K562 (cell line): ENCODE measurements around the gene NAP1L4. TPM values are rescaled to one million over a fixed set of nuclear protein-coding genes. Genes with fewer than 3 reads are reported as not detected.
A peak's percentile ranks its signal among the peaks of the same experiment; 100 is the strongest.

Experiments used
- ATAC-seq: fragments of 200-7000 bp; cut with Tn5 transposase; 3 replicates; pipeline ENCODE4 v1.9.1; 2020; ENCODE audit warnings: moderate library complexity
- BruUV-seq: library from RNA; stranded (reverse); fragments of 400-500 nt; replicated peaks from 2 replicates; lab custom pipeline; 2021; lab: Mats Ljungman, UMichigan
- CTCF ChIA-PET: fragments of 300-600 bp; formaldehyde crosslinking; extraction: SDS; loops from one replicate; lab custom pipeline; 2021; ENCODE audit warnings: low intra/inter-chr PET ratio; lab: Yijun Ruan, JAX
- POLR2A ChIA-PET: fragments of 300-600, 350-650 bp; sonication (Branson Sonifier 250); formaldehyde crosslinking; extraction: SDS; loops from one replicate; lab custom pipeline; 2021; ENCODE audit warnings: antibody characterized with exemption, inconsistent platforms; lab: Yijun Ruan, JAX
- DNase-seq, 4 experiments: peaks; one replicate each; pipeline versions ENCODE4 v3.0.0 to v3.0.0-alpha.2; 2011 to 2018; ENCODE audit warnings: low spot score in 3 of 4, mixed read lengths in 3 of 4; ENCODE audit errors: extremely low read depth in 1 of 4
- FAIRE-seq: peaks from 2 replicates; lab custom pipeline; 2011; peaks lifted over from hg19 to GRCh38; lab: Jason Lieb, UNC
- H2AFZ ChIP-seq: 2 replicates; pipeline ENCODE4 v1.6.0; 2011; ENCODE audit warnings: low read depth, low read length, control low read depth, inconsistent platforms
- H3K27ac ChIP-seq: fragments of 200-600 bp; 3 replicates; pipeline ENCODE4 v1.8.0; 2011; ENCODE audit warnings: low read depth, mild to moderate bottlenecking, control low read depth, inconsistent platforms, low read length, moderate library complexity, mixed read lengths; ENCODE audit errors: extremely low read depth
- H3K27me3 ChIP-seq, 2 experiments: fragments of 300-600 bp in 1 of 2; 2 replicates in 1 of 2; 3 replicates in 1 of 2; pipeline versions ENCODE4 v1.6.0 to v1.8.0; 2011; ENCODE audit warnings: inconsistent platforms in 2 of 2, low read length in 2 of 2, mild to moderate bottlenecking in 1 of 2, mixed read lengths in 1 of 2, moderate library complexity in 1 of 2; ENCODE audit not compliant: control insufficient read depth in 2 of 2, insufficient read depth in 2 of 2
- H3K36me3 ChIP-seq: fragments of 300-600 bp; 3 replicates; pipeline ENCODE4 v1.8.0; 2011; ENCODE audit warnings: mild to moderate bottlenecking, low read length, inconsistent platforms; ENCODE audit not compliant: control insufficient read depth, insufficient read depth
- H3K4me1 ChIP-seq, 2 experiments: fragments of 200-600 bp in 1 of 2; replicated peaks in 1 of 2; 2 replicates in 1 of 2; 3 replicates in 1 of 2; pipeline versions ENCODE4 v1.5.1 to v1.8.0; 2011; ENCODE audit warnings: inconsistent platforms in 2 of 2, low read length in 2 of 2, mild to moderate bottlenecking in 1 of 2, mixed read lengths in 1 of 2, moderate library complexity in 1 of 2; ENCODE audit not compliant: control insufficient read depth in 2 of 2, insufficient read depth in 2 of 2
- H3K4me2 ChIP-seq: 2 replicates; pipeline ENCODE4 v1.6.1; 2011; ENCODE audit warnings: low read length, control low read depth, inconsistent platforms, mixed read lengths; ENCODE audit not compliant: insufficient read depth
- H3K4me3 ChIP-seq: fragments of 200-600 bp; sonication (generic), shearing (Covaris generic); 2 replicates; pipeline ENCODE4 v1.5.1; 2016; ENCODE audit warnings: control low read depth, inconsistent platforms
- H3K79me2 ChIP-seq: fragments of 200-600 bp; 3 replicates; pipeline ENCODE4 v1.8.0; 2011; ENCODE audit warnings: low read length, inconsistent platforms; ENCODE audit not compliant: control insufficient read depth, insufficient read depth
- H3K9ac ChIP-seq, 2 experiments: 2 replicates each; pipeline versions ENCODE4 v1.6.0 to v1.6.1; 2011; ENCODE audit warnings: low read depth in 2 of 2, low read length in 2 of 2, control low read depth in 1 of 2, inconsistent platforms in 1 of 2, mild to moderate bottlenecking in 1 of 2, mixed read lengths in 1 of 2; ENCODE audit not compliant: insufficient read depth in 1 of 2
- H3K9me1 ChIP-seq: one replicate; pipeline ENCODE4 v1.6.0; 2011; ENCODE audit warnings: inconsistent platforms, mild to moderate bottlenecking, low read length, moderate library complexity; ENCODE audit not compliant: control insufficient read depth, insufficient read depth
- H3K9me3 ChIP-seq: replicated peaks from 2 replicates; pipeline ENCODE4 v1.5.1; 2011; ENCODE audit warnings: low read depth, low read length, inconsistent platforms; ENCODE audit not compliant: control insufficient read depth, insufficient read depth
- H4K20me1 ChIP-seq: replicated peaks from 2 replicates; pipeline ENCODE4 v1.6.1; 2011; ENCODE audit warnings: low read length, inconsistent platforms, mixed read lengths; ENCODE audit not compliant: control insufficient read depth, insufficient read depth
- CBX3 ChIP-seq, 2 experiments: IDR thresholded peaks; 1 replicate in 1 of 2; 2 replicates in 1 of 2; pipeline ENCODE4 v1.6.1; 2012; ENCODE audit warnings: inconsistent platforms in 2 of 2, low read length in 2 of 2, borderline replicate concordance in 1 of 2, control low read depth in 1 of 2
- CXXC5 ChIP-seq: fragments of 250-450 bp; sonication (Bioruptor Pico); IDR thresholded peaks from 2 replicates; pipeline ENCODE4 v1.8.0; 2022; ENCODE audit warnings: inconsistent platforms, mild to moderate bottlenecking, moderate library complexity
- EGR1 ChIP-seq: fragments of 450-650 bp; conservative IDR thresholded peaks from 2 replicates; pipeline ENCODE4 v1.6.1; 2017; ENCODE audit warnings: mild to moderate bottlenecking
- MCM7 ChIP-seq, 2 experiments: fragments of 450-650 bp; IDR thresholded peaks; 2 replicates each; pipeline ENCODE4 v1.6.1; 2016 to 2018
- MYC ChIP-seq, 2 experiments: fragments of 250-450 bp in 1 of 2; sonication (Bioruptor Pico) in 1 of 2; IDR thresholded peaks; 2 replicates each; pipeline versions ENCODE4 v1.5.1 to v1.6.1; 2012 to 2021; ENCODE audit warnings: low read depth in 2 of 2, borderline replicate concordance in 1 of 2, improper control_type of control experiment in 1 of 2, low read length in 1 of 2, mild to moderate bottlenecking in 1 of 2, moderate library complexity in 1 of 2
- NBN ChIP-seq: fragments of 450-650 bp; IDR thresholded peaks from 2 replicates; pipeline ENCODE4 v1.6.1; 2016; ENCODE audit warnings: low read depth, mild to moderate bottlenecking
- NEUROD1 ChIP-seq: fragments of 150-350 bp; IDR thresholded peaks from 2 replicates; pipeline ENCODE4 v1.6.1; 2014; ENCODE audit warnings: borderline replicate concordance, low read length, low read depth; ENCODE audit not compliant: partially characterized antibody
- POLR2G ChIP-seq: fragments of 200-400 bp; formaldehyde crosslinking; IDR thresholded peaks from 2 replicates; pipeline ENCODE4 v1.6.1; 2017; ENCODE audit warnings: low read depth, mild to moderate bottlenecking, antibody characterized with exemption, low read length, moderate library complexity
- SMAD1 ChIP-seq: fragments of 150-350 bp; IDR thresholded peaks from 2 replicates; pipeline ENCODE4 v1.6.1; 2014; ENCODE audit warnings: low read length, low read depth; ENCODE audit not compliant: partially characterized antibody
- SRF ChIP-seq, 2 experiments: fragments of 250-450, 450-650 bp in 1 of 2; sonication (Bioruptor Pico) in 1 of 2; sonication (generic) in 1 of 2; formaldehyde crosslinking; IDR thresholded peaks; 2 replicates each; pipeline versions ENCODE4 v1.5.0 to v1.5.1; 2020 to 2022; ENCODE audit warnings: mild to moderate bottlenecking in 1 of 2, missing genetic modification reagents in 1 of 2
- TCF7L2 ChIP-seq: fragments of 150-350 bp; IDR thresholded peaks from 2 replicates; pipeline ENCODE4 v1.6.1; 2016; ENCODE audit warnings: low read depth, mild to moderate bottlenecking, low read length, moderate library complexity
- ZNF224 ChIP-seq: sonication (generic); formaldehyde crosslinking; IDR thresholded peaks from 2 replicates; pipeline ENCODE4 v1.8.0; 2022; ENCODE audit warnings: mild to moderate bottlenecking, missing genetic modification reagents
- ZNF408 ChIP-seq: fragments of 250-450 bp; sonication (Bioruptor Pico); IDR thresholded peaks from 2 replicates; pipeline ENCODE4 v1.4.0; 2020; ENCODE audit warnings: low read depth, mild to moderate bottlenecking, moderate library complexity
- ZNF699 ChIP-seq: fragments of 250-450 bp; sonication (Bioruptor Pico); IDR thresholded peaks from 2 replicates; pipeline ENCODE4 v1.8.0; 2021; ENCODE audit warnings: mild to moderate bottlenecking, moderate library complexity; ENCODE audit not compliant: insufficient replicate concordance
- ZNF76 ChIP-seq: fragments of 250-450 bp; sonication (Bioruptor Pico); IDR thresholded peaks from 2 replicates; pipeline ENCODE4 v1.4.0; 2020; ENCODE audit warnings: mild to moderate bottlenecking, moderate library complexity, borderline replicate concordance
- WGBS: fragments of 100-300 bp; shearing (Covaris generic); methylation state at CpG from one replicate; pipeline ENCODE4 v1.1.6; 2016; ENCODE audit warnings: low coverage, mixed read lengths; ENCODE audit not compliant: insufficient coverage; ENCODE audit errors: missing lambda C conversion rate; 5-methylcytosine and 5-hydroxymethylcytosine counted together
- in situ Hi-C: fragments of 300-500 bp; cut with MboI; formaldehyde crosslinking; loops from 4 replicates; pipeline ENCODE4 v1.15.0; 2018; ENCODE audit warnings: inconsistent platforms, mixed read lengths
- intact Hi-C: fragments of 100-400 bp; cut with micrococcal nuclease; formaldehyde crosslinking; loops from 2 replicates; pipeline ENCODE4 v1.14.2; 2022
- polyA plus RNA-seq, 8 experiments: library from polyadenylated mRNA; depleted of rRNA in 4 of 8; stranded (reverse) in 5 of 8; unstranded in 3 of 8; fragments of >200 nt; fragmentation: Nextera tagmentation in 2 of 8; fragmentation: Illumina TruSeq in 1 of 8; extraction: Ambion mirVana in 2 of 8; extraction: Trizol in 1 of 8; gene quantifications; 2 replicates each; pipeline versions ENCODE4 v1.2.1 to v1.2.3, GENCODE V29; 2011 to 2014; ENCODE audit warnings: inconsistent platforms in 1 of 8, missing spikeins in 1 of 8
- total RNA-seq, 7 experiments: library from RNA; depleted of rRNA in 6 of 7; stranded (reverse); fragments of >200 nt in 6 of 7; fragmentation: Illumina TruSeq in 2 of 7; extraction: Trizol in 2 of 7; gene quantifications; 2 replicates each; pipeline versions ENCODE4 v1.2.1 to v1.2.3, GENCODE V29; 2011 to 2021; ENCODE audit warnings: low replicate concordance in 1 of 7
- TF ChIP-seq, protein P1 (sequence below): fragments of 450-650 bp; formaldehyde crosslinking; conservative IDR thresholded peaks from 2 replicates; pipeline ENCODE4 v1.4.0; 2022; ENCODE audit warnings: mild to moderate bottlenecking, missing genetic modification characterization
- TF ChIP-seq, protein P2 (sequence below): sonication (generic); formaldehyde crosslinking; IDR thresholded peaks from 2 replicates; pipeline ENCODE4 v1.8.1; 2023; ENCODE audit warnings: mild to moderate bottlenecking, missing genetic modification reagents, moderate library complexity

The NAP1L4 gene
- total and polyA plus RNA-seq, 9 of the 15 experiments (the other 6 are each of a cell fraction or from before 2014, with no cell fraction given) = 34.1 to 237 (median 179) TPM

DNA sequence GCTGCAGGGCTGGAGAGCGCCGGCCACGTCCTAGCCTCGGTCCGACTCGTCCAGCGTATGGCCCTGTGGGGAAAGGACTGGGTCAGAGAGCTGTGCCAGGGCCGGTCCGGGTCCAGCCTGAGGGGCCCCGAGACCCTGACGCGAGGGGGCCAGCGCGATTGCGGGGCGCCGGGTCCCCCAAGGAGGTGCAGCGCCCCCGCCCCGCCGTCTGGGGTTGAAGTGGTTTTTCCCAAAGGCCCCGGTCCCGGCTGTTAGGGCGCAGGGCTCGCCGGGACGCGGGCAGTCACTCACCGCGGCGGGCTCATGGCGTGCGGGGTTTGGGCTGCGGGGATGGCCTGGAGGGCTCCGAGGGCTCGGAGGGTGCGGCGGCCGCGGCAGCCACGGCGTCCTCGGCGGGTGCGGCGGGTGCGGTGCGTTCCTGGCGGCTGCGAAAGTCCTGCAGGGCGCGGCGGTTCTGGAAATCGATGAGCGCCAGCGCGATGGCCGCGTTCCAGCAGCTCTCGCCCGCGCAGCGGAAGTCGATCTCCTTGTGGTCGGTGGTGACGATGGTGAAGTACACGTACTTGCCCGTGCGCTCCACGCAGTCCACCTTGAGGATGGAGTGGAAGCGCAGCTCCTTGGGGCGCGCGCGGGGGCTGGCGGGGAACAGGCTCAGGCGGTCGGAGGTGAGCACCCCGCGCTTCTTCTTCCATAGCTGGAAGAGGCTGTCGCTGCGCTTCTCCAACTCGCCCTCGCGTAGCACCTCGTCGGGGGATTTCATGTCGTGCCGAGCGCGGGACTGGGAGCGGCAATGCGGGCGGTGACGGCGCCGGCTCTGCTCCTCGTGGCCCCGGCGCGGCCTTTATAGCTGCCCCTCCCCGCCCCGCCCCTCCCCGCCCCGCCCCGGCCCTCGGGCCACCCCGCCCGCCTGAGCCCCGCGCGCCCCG lies 63.3 kb downstream of the NAP1L4 start, which contains the start of gene PHLDA2:
TSS of gene PHLDA2 (minus strand) at position 816 of the 926 bp plus-strand sequence. CDS start at position 760, 56 bp downstream.
- ATAC-seq (peak; percentile 76), FAIRE-seq (peak; percentile 19), DNase-seq (peak; percentile 73 to 96 (median 78))
- CTCF ChIA-PET = interaction anchor here (1.6 to 5.2 kb wide), 2 partner anchors 163 to 396 kb away, joined by 5 to 59 read pairs; no protein-coding TSS in a partner anchor
- under 1% methylated on average over 91 of the region's 113 CpGs for WGBS
- Histone ChIP-seq H4K20me1 (peaks cover 13% of the 10 kb centered on the region), H3K9me1 (no peaks in the 10 kb centered on the region), H3K27ac (peak within 1 kb of the TSS; percentile 81), H3K36me3 (no peaks in the 10 kb centered on the region), H3K9ac (peak within 1 kb of the TSS; percentile 70 to 94), H2AFZ (peak within 1 kb of the TSS; percentile 93), H3K79me2 (peaks cover 15% of the 10 kb centered on the region; the same call in 2 of the 3 replicates), H3K27me3 (no peaks in the 10 kb centered on the region), H3K9me3 (no peaks in the 10 kb centered on the region), H3K4me1 (peaks cover 10 to 73% of the 10 kb centered on the region in 2 experiments; a peak in 4 of 5 replicates), H3K4me3 (peak within 1 kb of the TSS; percentile 76), H3K4me2 (peak within 1 kb of the TSS; percentile 88)
- TSS peak; percentile 87 for BruUV-seq
- POLR2A ChIA-PET = interaction anchor here (0.6 to 2.3 kb wide), 25 partner anchors 8 to 1554 kb away, joined by 3 to 22 read pairs (median 4); a partner anchor contains a TSS
- intact Hi-C loops = no loop called here
- in situ Hi-C loops = no loop called here
- TF ChIP-seq SMAD1 (no peak), CBX3 (IDR thresholded peaks at IDR 0.05; ENCODE audit: borderline replicate concordance in 1 of 2, low read length in 2 of 2) (peak in 1 of 2 experiments; percentile 13; a peak in 1 of 3 replicates), SRF (CRISPR knock-in tag; IDR thresholded peaks at IDR 0.05) (peak in 1 of 2 experiments; percentile 20; a peak in 1 of 4 replicates), MCM7 (IDR thresholded peaks at IDR 0.05) (no peak), EGR1 (peak; percentile 69), ZNF224 (peak; percentile 88; the same call in 1 of the 2 replicates), TCF7L2 (no peak), ZNF699 (no peak), NBN (no peak), NEUROD1 (no peak), CXXC5 (peak; percentile 78), POLR2G (peak; percentile 94), ZNF76 (CRISPR knock-in tag) (no peak), MYC (IDR thresholded peaks at IDR 0.05; ENCODE audit: low read depth, low read length) (peak; percentile 62), MYC (CRISPR knock-in tag; IDR thresholded peaks at IDR 0.05; ENCODE audit: borderline replicate concordance, low read depth) (no peak; the same call in 1 of the 2 replicates), ZNF408 (CRISPR knock-in tag) (no peak)
- TF ChIP-seq, protein P1, sequence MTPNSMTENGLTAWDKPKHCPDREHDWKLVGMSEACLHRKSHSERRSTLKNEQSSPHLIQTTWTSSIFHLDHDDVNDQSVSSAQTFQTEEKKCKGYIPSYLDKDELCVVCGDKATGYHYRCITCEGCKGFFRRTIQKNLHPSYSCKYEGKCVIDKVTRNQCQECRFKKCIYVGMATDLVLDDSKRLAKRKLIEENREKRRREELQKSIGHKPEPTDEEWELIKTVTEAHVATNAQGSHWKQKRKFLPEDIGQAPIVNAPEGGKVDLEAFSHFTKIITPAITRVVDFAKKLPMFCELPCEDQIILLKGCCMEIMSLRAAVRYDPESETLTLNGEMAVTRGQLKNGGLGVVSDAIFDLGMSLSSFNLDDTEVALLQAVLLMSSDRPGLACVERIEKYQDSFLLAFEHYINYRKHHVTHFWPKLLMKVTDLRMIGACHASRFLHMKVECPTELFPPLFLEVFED (CRISPR knock-in tag) = no peak
- TF ChIP-seq, protein P2, sequence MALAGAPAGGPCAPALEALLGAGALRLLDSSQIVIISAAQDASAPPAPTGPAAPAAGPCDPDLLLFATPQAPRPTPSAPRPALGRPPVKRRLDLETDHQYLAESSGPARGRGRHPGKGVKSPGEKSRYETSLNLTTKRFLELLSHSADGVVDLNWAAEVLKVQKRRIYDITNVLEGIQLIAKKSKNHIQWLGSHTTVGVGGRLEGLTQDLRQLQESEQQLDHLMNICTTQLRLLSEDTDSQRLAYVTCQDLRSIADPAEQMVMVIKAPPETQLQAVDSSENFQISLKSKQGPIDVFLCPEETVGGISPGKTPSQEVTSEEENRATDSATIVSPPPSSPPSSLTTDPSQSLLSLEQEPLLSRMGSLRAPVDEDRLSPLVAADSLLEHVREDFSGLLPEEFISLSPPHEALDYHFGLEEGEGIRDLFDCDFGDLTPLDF (CRISPR knock-in tag) = 0 out of 2 replicates have a peak, but pooled peaks have one; percentile 41
